Retinal pigment epithelial cell (primary cell): ENCODE measurements around the gene IFIT3.
"Not testable (repeated sequence)": the region's sequence is repeated elsewhere in the genome, so short reads cannot be mapped to it uniquely, and the experiment has no call there.

Experiments
- DNase-seq: peaks from one replicate; pipeline ENCODE4 v3.0.0-alpha.2; 2010; ENCODE audit warnings: low read depth
- H3K4me3 ChIP-seq: 2 replicates; pipeline ENCODE4 v1.5.1; 2011; ENCODE audit warnings: mild to moderate bottlenecking, low read length, control low read depth, moderate library complexity
- TF ChIP-seq, protein P1 (sequence below): conservative IDR thresholded peaks from 2 replicates; pipeline ENCODE4 v1.5.1; 2011; ENCODE audit warnings: low read depth, low read length, control low read depth, inconsistent platforms

IFIT3 gene

DNA sequence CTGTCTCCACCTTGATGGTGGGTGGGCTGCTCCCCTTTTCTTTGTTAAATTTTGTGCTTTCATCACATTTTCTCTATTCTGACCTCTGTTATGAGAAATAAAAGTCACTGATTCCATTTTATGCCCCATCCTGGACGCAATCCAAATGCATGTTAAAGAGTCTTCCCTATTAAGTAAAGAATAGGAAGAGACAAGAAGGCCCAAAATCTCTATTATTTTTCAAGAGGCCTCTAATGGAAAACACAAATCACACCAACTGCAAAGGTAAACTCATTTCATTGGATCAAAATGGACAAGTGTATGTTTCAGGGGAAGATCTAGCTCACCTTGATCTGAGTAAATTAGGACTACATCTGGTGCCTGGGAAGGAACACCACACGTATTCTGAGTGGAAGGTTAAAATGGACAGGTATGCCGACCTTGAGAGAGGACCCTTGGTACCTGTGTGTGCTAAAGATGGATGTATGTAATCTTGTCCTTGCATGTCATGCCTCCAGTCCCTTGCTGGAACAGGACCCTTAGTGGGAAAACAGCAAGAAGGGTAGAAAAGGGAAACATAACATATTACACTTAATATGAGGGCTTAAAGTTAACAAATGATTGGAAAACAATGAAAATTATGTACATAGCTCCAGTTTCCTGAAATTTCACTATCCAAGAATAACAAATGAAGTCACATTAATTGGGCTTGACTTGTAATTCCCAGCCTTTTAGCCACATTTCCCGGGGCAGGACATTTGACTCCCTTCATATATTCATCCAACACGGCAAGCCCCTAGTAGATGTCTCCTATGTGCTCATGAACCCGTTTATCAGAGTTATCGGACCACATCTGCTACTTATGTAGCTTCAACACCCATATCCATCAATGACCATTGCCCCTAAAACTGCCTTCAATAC, 18.4 kb upstream of the IFIT3 start:
- H3K4me3 ChIP-seq: no peak overlapping the region
- DNase-seq: no peak
- TF ChIP-seq, protein P1, sequence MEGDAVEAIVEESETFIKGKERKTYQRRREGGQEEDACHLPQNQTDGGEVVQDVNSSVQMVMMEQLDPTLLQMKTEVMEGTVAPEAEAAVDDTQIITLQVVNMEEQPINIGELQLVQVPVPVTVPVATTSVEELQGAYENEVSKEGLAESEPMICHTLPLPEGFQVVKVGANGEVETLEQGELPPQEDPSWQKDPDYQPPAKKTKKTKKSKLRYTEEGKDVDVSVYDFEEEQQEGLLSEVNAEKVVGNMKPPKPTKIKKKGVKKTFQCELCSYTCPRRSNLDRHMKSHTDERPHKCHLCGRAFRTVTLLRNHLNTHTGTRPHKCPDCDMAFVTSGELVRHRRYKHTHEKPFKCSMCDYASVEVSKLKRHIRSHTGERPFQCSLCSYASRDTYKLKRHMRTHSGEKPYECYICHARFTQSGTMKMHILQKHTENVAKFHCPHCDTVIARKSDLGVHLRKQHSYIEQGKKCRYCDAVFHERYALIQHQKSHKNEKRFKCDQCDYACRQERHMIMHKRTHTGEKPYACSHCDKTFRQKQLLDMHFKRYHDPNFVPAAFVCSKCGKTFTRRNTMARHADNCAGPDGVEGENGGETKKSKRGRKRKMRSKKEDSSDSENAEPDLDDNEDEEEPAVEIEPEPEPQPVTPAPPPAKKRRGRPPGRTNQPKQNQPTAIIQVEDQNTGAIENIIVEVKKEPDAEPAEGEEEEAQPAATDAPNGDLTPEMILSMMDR: no peak

DNA sequence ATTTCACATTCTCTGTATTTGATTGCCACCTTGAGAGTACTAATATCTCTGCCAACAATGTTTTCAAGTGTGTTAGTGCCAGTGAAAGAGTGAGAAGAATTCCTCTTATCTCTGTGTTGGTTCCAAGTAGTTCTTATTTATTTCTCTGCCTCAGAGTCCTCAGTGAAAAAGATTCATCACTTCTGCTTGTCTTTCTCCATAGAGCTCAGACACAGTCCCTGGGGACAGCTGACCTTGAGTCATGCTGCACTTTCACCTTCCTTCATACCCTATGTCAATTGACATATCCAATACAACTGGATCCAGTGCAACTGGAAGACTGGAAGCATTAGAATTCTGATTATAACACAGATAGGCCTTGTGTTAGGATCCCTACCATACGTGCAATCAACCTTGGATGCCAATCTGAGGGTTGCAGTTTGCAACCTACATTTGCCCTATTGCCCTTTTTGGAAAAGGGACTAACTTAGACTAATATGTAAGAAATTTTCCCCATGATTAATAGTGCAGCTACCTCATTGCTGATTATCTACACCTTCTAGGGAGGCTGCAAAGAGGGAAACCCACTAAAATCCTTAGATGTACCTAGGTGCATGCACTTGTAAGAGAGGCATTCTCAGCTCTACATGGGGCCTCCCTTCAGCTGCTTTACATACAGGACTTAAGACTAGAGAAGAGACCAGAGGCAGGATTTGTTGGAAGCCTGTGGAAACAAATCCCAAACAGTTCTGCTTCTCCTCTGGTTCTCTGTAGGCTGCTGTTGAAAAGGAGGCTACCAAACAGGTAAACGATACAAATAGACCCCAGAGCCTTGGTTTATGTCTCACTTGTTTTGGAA, 17.5 kb upstream of the IFIT3 start:
- H3K4me3 ChIP-seq: no peak overlapping the region
- DNase-seq: no peak
- TF ChIP-seq, protein P1: no peak

DNA sequence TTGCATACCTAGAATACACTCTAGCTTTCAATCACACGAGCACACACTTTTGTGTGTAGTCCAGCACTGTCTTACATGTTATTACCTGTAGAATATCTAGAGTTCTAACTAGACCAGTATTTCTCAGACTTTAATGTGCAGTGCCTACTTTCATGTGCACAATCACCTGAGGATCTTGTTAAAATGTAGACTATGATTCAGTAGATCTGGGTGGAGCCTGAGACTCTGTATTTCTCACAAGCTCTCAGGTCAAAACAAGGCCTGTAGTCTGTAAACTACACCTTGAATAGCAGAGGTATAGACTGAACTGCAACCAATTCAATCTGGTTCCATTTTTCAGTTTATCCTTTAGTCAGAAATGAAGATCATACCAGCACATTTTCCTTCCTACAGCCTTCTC, 14.8 kb upstream of the IFIT3 start:
- TF ChIP-seq, protein P1: no peak
- no peak overlapping the region for H3K4me3 ChIP-seq
- no peak for DNase-seq

DNA sequence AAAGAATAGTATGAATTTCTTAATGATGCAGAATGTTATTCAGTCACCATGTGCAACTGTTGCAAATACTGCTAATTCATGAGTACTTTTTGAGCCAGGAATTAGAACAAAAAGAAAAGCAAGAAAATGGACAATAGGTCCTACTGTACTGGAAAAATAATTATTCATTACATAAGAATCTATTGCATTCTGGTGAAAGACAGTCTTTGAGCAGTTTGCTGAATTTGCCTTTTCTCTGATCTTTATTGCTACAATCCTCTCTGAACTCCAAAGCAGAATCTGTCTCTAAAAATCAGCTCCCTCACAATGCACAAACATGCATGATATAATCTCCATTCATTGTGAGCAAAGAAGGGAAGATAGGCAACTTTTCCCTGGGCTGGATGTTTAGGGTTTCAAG, 13.1 kb upstream of the IFIT3 start:
- DNase-seq: no peak
- no peak overlapping the region for H3K4me3 ChIP-seq
- TF ChIP-seq, protein P1: no peak

DNA sequence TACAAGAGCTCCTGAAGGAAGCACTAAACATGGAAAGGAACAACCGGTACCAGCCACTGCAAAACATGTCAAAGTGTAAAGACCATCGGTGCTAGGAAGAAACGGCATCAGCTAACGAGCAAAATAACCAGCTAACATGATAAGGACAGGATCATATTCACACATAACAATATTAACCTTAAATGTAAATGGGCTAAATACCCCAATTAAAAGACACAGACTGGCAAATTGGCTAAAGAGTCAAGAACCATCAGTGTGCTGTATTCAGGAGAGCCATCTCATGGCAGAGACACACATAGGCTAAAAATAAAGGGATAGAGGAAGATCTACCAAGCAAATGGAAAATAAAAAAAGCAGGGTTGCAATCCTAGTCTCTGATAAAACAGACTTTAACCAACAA, 9.8 kb upstream of the IFIT3 start:
- H3K4me3 ChIP-seq, DNase-seq: not testable (repeated sequence)

DNA sequence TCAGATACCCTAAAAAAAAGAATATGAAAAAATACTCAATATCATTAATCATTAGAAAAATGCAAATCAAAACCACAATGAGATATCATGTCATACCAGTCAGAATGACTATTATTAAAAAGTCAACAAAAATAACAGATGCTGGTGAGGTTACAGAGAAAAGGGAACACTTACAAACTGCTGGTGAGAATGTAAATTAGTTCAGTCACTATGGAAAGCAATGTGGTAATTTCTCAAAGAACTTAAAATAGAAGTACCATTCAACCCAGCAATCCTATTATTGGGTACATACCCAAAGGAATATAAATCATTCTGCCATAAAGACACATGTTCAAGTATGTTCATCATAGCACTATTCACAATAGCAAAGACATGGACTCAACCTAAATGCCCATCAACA, 2.7 kb upstream of the IFIT3 start:
- not testable (repeated sequence) for H3K4me3 ChIP-seq, DNase-seq

DNA sequence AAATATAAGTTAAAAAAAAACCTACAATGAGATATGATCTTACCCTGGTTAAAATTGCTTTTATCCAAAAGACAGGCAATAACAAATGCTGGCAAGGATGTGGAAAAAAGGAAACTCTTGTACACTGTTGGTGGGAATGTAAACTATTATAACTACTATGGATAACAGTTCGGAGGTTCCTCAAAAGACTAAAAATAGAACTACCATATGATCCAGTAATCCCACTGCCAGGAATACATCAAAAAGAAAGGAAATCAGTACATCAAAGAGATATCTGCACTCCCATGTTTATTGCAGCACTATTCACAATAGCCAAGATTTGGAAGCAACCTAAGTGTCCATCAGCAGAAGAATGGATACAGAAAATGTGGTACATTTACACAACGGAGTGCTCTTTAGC, 1.9 kb upstream of the IFIT3 start:
- DNase-seq, H3K4me3 ChIP-seq: not testable (repeated sequence)

DNA sequence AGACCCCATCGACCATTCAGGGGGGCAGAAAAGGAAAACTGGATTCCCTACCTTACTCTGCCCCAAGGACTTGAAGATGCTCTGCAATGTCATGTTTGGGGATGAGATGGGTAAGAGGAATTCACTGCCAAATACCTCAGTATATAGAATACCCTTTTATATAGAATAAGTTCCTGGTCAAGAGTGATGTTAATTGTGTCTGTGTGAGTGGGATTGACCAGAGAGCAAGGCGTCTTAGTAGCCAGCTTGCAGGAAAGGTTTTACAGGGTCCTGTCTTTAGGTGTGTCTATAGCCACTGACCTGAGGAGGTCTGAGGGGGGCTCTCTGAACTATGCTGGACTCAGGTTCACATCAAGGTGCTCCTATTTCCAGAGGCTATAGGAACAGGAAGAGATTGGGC, 1.4 kb downstream of the IFIT3 start:
- TF ChIP-seq, protein P1: no peak
- DNase-seq: no peak
- no peak overlapping the region for H3K4me3 ChIP-seq

DNA sequence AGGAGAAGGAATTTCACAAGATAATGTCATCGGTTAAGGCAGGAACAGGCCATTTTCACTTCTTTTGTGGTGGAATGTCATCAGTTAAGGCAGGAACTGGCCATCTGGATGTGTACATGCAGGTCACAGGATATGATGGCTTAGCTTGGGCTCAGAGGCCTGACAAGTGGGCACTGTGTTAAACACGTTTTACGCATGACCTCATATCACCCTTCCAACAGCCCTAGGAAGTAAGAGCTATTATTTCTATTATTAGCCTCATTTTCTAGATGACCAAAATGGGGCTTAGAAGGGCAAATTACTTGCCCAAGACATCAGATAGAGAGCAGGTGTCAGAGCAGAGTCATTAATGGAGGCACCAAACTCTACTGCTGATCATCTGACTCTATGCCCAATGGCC, 2.2 kb downstream of the IFIT3 start:
- not testable (repeated sequence) for DNase-seq, H3K4me3 ChIP-seq
